Measurements from ENCODE around the gene CSPG4.
A peak's percentile ranks its signal among the peaks of the same experiment; 100 is the strongest.

The CSPG4 gene

DNA sequence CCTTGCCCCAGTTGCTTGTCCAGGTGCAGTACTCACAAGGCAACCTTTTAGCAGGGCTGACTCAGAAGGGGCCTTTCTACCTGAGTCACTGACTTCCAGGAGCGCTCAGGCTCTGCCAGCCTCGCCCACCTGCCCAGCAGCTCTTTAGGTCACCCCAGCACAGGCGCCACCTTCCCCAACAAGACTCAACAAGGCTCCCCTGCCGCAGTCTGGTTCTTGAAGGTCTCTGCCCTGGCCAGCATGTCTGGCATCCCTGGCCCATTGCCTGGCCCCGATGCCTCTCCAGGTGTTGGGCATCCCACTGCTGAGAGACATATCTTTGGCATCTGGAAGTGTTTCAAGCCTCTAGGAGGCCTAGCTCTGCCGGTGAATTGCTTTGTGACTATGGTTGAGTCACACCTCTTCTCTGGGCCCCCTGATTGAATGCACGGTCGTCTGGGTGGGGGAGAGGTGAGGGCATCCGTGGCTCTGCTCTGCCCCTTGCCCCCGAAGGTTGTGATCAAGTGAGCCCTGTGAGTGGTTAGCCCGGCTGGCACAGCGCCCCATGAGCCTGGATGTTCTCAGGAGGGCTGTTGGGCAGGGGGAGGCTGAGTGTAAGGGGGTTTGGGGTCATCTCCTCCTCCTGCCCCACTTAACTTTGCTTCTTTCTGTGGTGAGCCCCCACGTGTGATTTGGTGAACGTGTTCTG is 43.3 kb downstream of the CSPG4 start:
- peak; percentile 100 for DNase-seq (ENCODE audit: low spot score)
- Histone ChIP-seq H3K9me3 (ENCODE audit: severe bottlenecking) (no peaks in the 10 kb centered on the region), H3K4me1 (ENCODE audit: insufficient read depth, poor library complexity, severe bottlenecking) (peaks cover 64% of the 10 kb centered on the region), H3K27ac (ENCODE audit: poor library complexity, severe bottlenecking) (peak overlapping the region; percentile 97), H3K4me3 (ENCODE audit: severe bottlenecking) (no peak overlapping the region), H3K36me3 (ENCODE audit: low read depth) (peaks cover 5% of the 10 kb centered on the region), H3K27me3 (ENCODE audit: insufficient read depth, poor library complexity, severe bottlenecking) (no peaks in the 10 kb centered on the region)
- peak; percentile 77 for ATAC-seq (ENCODE audit: low read depth)
- TF ChIP-seq, protein P1, sequence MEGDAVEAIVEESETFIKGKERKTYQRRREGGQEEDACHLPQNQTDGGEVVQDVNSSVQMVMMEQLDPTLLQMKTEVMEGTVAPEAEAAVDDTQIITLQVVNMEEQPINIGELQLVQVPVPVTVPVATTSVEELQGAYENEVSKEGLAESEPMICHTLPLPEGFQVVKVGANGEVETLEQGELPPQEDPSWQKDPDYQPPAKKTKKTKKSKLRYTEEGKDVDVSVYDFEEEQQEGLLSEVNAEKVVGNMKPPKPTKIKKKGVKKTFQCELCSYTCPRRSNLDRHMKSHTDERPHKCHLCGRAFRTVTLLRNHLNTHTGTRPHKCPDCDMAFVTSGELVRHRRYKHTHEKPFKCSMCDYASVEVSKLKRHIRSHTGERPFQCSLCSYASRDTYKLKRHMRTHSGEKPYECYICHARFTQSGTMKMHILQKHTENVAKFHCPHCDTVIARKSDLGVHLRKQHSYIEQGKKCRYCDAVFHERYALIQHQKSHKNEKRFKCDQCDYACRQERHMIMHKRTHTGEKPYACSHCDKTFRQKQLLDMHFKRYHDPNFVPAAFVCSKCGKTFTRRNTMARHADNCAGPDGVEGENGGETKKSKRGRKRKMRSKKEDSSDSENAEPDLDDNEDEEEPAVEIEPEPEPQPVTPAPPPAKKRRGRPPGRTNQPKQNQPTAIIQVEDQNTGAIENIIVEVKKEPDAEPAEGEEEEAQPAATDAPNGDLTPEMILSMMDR (IDR thresholded peaks at IDR 0.05; ENCODE audit: poor library complexity, severe bottlenecking): peak; percentile 40

GRCh38 chr15:75666823-75667501 is 45.7 kb downstream of the CSPG4 start:
- peak overlapping the region; percentile 97 for H3K27ac ChIP-seq (ENCODE audit: poor library complexity, severe bottlenecking)
- peaks cover 57% of the 10 kb centered on the region for H3K4me1 ChIP-seq (ENCODE audit: insufficient read depth, poor library complexity, severe bottlenecking)
- H3K27me3 ChIP-seq (ENCODE audit: insufficient read depth, poor library complexity, severe bottlenecking): no peaks in the 10 kb centered on the region
- DNase-seq (ENCODE audit: low spot score): peak; percentile 99
- peak; percentile 64 for ATAC-seq (ENCODE audit: low read depth)
- H3K36me3 ChIP-seq (ENCODE audit: low read depth): peaks cover 5% of the 10 kb centered on the region
- no peak overlapping the region for H3K4me3 ChIP-seq (ENCODE audit: severe bottlenecking)
- TF ChIP-seq, protein P1 (IDR thresholded peaks at IDR 0.05; ENCODE audit: poor library complexity, severe bottlenecking): no peak
- H3K9me3 ChIP-seq (ENCODE audit: severe bottlenecking): no peaks in the 10 kb centered on the region

DNA sequence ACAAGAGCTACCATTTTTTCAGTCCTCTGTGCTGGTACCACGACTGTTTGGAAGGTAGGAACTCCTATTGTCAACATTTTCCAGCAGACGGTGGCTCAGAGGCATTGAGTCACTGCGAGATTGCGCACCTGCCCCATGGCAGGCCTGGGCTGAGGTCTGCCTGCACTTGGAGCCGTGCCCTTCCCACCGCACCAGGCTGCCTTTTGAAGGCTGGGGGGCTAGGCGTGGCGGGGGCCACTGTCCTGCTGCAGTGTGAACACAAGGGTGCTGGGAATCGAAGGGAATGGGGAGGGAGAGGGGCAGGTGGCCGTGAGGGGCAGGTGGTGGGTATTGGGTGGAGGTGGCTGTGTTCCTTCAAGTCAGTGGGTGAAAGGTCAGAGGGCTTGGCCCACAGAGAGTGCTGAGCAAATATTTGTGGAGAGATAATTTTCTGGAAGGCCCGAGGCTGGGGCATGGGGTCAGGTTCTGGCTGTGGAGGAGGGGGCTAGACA is 48.7 kb downstream of the CSPG4 start:
- Histone ChIP-seq H3K36me3 (ENCODE audit: low read depth) (peaks cover 13% of the 10 kb centered on the region), H3K4me1 (ENCODE audit: insufficient read depth, poor library complexity, severe bottlenecking) (peaks cover 62% of the 10 kb centered on the region), H3K4me3 (ENCODE audit: severe bottlenecking) (no peak overlapping the region), H3K9me3 (ENCODE audit: severe bottlenecking) (no peaks in the 10 kb centered on the region), H3K27ac (ENCODE audit: poor library complexity, severe bottlenecking) (peak overlapping the region; percentile 97), H3K27me3 (ENCODE audit: insufficient read depth, poor library complexity, severe bottlenecking) (no peaks in the 10 kb centered on the region)
- TF ChIP-seq, protein P1 (IDR thresholded peaks at IDR 0.05; ENCODE audit: poor library complexity, severe bottlenecking): no peak
- DNase-seq (ENCODE audit: low spot score) (peak; percentile 81), ATAC-seq (ENCODE audit: low read depth) (no peak)

DNA sequence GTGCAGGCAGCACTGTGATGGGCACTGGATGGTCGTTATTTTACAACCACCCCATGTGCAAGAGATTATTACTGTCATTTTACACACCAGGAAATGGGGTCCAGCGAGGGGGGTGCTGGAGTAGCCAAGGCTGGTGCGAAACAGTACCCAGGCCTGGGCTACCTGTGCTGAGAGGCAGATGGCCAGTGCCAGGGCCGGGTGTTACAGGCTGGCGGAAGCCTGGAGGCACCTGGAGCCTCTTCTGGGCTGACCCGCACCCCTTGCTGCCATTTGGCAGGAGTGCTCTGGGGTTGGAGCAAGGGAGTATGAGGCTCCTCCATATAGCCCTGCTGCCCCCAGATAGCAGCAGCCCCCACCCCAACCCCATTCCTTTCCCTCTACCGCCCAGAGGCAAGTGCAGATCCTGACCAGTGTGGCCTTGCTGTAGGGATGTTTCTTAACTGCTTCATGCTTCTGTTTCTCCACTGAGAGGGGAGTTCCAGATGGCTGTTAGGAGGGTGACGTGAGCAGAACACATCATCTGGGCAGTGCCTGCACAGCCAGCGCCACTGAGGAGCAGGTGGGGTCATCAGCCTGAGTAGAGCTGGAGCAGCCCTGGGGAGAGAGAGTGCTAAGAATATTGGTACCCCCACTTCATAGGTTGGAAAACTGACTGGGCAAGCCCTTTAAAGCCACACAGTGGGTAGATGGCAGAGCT is 49.7 kb downstream of the CSPG4 start:
- peak overlapping the region; percentile 97 for H3K27ac ChIP-seq (ENCODE audit: poor library complexity, severe bottlenecking)
- no peak overlapping the region for H3K4me3 ChIP-seq (ENCODE audit: severe bottlenecking)
- ATAC-seq (ENCODE audit: low read depth) (no peak), DNase-seq (ENCODE audit: low spot score) (peak; percentile 76)
- no peaks in the 10 kb centered on the region for H3K27me3 ChIP-seq (ENCODE audit: insufficient read depth, poor library complexity, severe bottlenecking)
- TF ChIP-seq, protein P1 (IDR thresholded peaks at IDR 0.05; ENCODE audit: poor library complexity, severe bottlenecking): no peak
- peaks cover 21% of the 10 kb centered on the region for H3K36me3 ChIP-seq (ENCODE audit: low read depth)
- peaks cover 55% of the 10 kb centered on the region for H3K4me1 ChIP-seq (ENCODE audit: insufficient read depth, poor library complexity, severe bottlenecking)
- no peaks in the 10 kb centered on the region for H3K9me3 ChIP-seq (ENCODE audit: severe bottlenecking)
